ENCODE measurements around the gene CFAP221.
A peak's percentile ranks its signal among the peaks of the same experiment; 100 is the strongest.

Gene CFAP221

GRCh38 chr2:119544075-119544938 lies at the start of gene CFAP221:
CFAP221 (plus strand) TSS chr2:119544449; CDS start chr2:119546132, 1,683 bp downstream.
- DNase-seq (ENCODE audit: low read depth in 2 of 2): peak; percentile 58 to 65

GRCh38 chr2:119495948-119496347 lies 48.3 kb upstream of the CFAP221 start:
- no peak for DNase-seq (ENCODE audit: low read depth in 2 of 2)

GRCh38 chr2:119496682-119497081 lies 47.6 kb upstream of the CFAP221 start:
- DNase-seq (ENCODE audit: low read depth in 2 of 2): no peak

- no peak for DNase-seq (ENCODE audit: low read depth in 2 of 2)
Measured at GRCh38 chr2:119508756-119509155, 35.5 kb upstream of the CFAP221 start.

GRCh38 chr2:119511989-119512388 lies 32.3 kb upstream of the CFAP221 start:
- DNase-seq (ENCODE audit: low read depth in 2 of 2): no peak

- no peak for DNase-seq (ENCODE audit: low read depth in 2 of 2)
Measured at GRCh38 chr2:119512946-119513345, 31.3 kb upstream of the CFAP221 start.

GRCh38 chr2:119513832-119514231 lies 30.4 kb upstream of the CFAP221 start:
- DNase-seq (ENCODE audit: low read depth in 2 of 2): no peak

GRCh38 chr2:119516121-119516520 lies 28.1 kb upstream of the CFAP221 start:
- no peak for DNase-seq (ENCODE audit: low read depth in 2 of 2)

- DNase-seq (ENCODE audit: low read depth in 2 of 2): peak; percentile 32 to 49
Measured at GRCh38 chr2:119517433-119517832, 26.8 kb upstream of the CFAP221 start.

- no peak for DNase-seq (ENCODE audit: low read depth in 2 of 2)
Measured at GRCh38 chr2:119518401-119519056, 25.7 kb upstream of the CFAP221 start.

GRCh38 chr2:119519057-119519408 lies 25.2 kb upstream of the CFAP221 start:
- no peak for DNase-seq (ENCODE audit: low read depth in 2 of 2)

- DNase-seq (ENCODE audit: low read depth in 2 of 2): no peak
Measured at GRCh38 chr2:119520696-119521432, 23.4 kb upstream of the CFAP221 start.

- no peak for DNase-seq (ENCODE audit: low read depth in 2 of 2)
Measured at GRCh38 chr2:119521433-119522050, 22.7 kb upstream of the CFAP221 start.

GRCh38 chr2:119522671-119523070 lies 21.6 kb upstream of the CFAP221 start:
- no peak for DNase-seq (ENCODE audit: low read depth in 2 of 2)

- DNase-seq (ENCODE audit: low read depth in 2 of 2): no peak
Measured at GRCh38 chr2:119523383-119523951, 20.8 kb upstream of the CFAP221 start.

GRCh38 chr2:119523952-119524694 lies 20.1 kb upstream of the CFAP221 start, which contains the start of gene SCTR:
SCTR (minus strand) TSS chr2:119524483; CDS start chr2:119524226, 257 bp downstream.
- no peak for DNase-seq (ENCODE audit: low read depth in 2 of 2)

- no peak for DNase-seq (ENCODE audit: low read depth in 2 of 2)
Measured at GRCh38 chr2:119525614-119526013, 18.6 kb upstream of the CFAP221 start.

- no peak for DNase-seq (ENCODE audit: low read depth in 2 of 2)
Measured at GRCh38 chr2:119527999-119528398, 16.2 kb upstream of the CFAP221 start.

GRCh38 chr2:119531292-119531691 lies 13.0 kb upstream of the CFAP221 start:
- DNase-seq (ENCODE audit: low read depth in 2 of 2): no peak

- DNase-seq (ENCODE audit: low read depth in 2 of 2): no peak
Measured at GRCh38 chr2:119533560-119533959, 10.7 kb upstream of the CFAP221 start.

GRCh38 chr2:119536211-119536610 lies 8.0 kb upstream of the CFAP221 start:
- no peak for DNase-seq (ENCODE audit: low read depth in 2 of 2)
